Measurements from ENCODE around the gene UFD1.

The UFD1 gene, protein sequence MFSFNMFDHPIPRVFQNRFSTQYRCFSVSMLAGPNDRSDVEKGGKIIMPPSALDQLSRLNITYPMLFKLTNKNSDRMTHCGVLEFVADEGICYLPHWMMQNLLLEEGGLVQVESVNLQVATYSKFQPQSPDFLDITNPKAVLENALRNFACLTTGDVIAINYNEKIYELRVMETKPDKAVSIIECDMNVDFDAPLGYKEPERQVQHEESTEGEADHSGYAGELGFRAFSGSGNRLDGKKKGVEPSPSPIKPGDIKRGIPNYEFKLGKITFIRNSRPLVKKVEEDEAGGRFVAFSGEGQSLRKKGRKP

DNA sequence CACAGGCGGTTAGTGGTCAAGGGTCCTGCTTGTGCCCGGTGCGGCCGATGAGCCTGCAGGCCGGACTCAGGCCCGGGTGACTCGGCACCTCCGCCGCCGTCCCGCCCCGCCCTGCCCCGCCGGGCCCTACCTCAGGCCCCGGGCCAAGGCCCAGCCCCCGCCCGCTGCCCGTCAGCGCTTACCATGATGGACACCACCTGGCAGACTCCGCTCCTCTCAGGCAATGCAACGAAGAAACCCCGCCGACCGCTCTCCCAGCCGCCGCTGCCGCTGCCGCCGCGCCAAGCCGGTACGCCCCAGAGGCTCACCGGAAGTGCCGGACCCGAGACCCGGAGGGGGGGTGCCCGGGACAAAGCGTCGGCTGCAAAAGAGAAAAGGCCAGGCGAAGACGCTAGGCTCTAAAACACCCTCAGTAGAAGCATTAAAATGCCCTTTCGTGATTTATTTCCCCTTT, at the start of gene UFD1:
Gene UFD1 (minus strand): TSS at position 293 of the 454 bp plus-strand sequence. CDS start 108 bp downstream, at position 185.
- Histone ChIP-seq H3K27ac (ENCODE audit: low read length) (peak within 1 kb of the TSS; percentile 99), H3K36me3 (ENCODE audit: insufficient read depth, low read depth, low read length) (peaks cover 39% of the 10 kb centered on the region), H3K4me1 (ENCODE audit: insufficient read depth, low read length) (no peaks in the 10 kb centered on the region), H3K9ac (ENCODE audit: low read depth, low read length) (peak within 1 kb of the TSS; percentile 96), H3K9me3 (ENCODE audit: insufficient read depth, low read depth, low read length) (no peaks in the 10 kb centered on the region), H3K27me3 (ENCODE audit: insufficient read depth, low read length) (no peaks in the 10 kb centered on the region), H3K4me3 (ENCODE audit: low read length) (peak within 1 kb of the TSS; percentile 83)

DNA sequence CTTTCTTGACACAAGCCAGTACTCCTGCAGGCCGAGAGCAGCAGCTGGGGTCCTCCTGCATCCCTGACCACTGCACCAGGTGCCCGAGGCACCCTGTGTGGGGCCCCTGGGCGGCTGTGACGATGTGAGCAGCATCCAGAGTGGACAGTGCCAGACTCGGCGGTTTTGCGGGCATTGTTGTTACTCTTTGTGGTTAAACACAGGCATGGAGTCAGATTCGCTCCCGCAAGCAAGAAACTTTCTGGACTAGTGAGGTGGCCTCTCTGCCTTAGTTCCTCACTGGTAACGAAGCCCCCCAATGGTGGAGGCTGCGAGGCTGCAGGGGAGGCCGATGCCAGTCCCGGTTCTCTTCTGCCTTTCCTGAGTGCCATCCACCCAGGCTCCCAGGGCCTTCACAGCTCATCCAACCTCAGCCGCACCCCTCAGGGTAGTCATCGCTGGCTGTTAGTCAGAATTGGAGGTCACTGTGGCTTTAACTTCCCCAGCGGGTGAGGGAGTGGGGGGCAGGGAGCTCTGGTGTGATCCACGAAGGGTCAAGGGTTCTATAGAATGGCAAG, 48.9 kb upstream of the UFD1 start:
- peaks cover 38% of the 10 kb centered on the region for H3K27me3 ChIP-seq (ENCODE audit: insufficient read depth, low read length)
- no peak overlapping the region for H3K4me3 ChIP-seq (ENCODE audit: low read length)
- no peak overlapping the region for H3K9ac ChIP-seq (ENCODE audit: low read depth, low read length)
- H3K9me3 ChIP-seq (ENCODE audit: insufficient read depth, low read depth, low read length) = no peaks in the 10 kb centered on the region
- no peaks in the 10 kb centered on the region for H3K4me1 ChIP-seq (ENCODE audit: insufficient read depth, low read length)
- H3K36me3 ChIP-seq (ENCODE audit: insufficient read depth, low read depth, low read length) = no peaks in the 10 kb centered on the region
- H3K27ac ChIP-seq (ENCODE audit: low read length) = no peak overlapping the region

DNA sequence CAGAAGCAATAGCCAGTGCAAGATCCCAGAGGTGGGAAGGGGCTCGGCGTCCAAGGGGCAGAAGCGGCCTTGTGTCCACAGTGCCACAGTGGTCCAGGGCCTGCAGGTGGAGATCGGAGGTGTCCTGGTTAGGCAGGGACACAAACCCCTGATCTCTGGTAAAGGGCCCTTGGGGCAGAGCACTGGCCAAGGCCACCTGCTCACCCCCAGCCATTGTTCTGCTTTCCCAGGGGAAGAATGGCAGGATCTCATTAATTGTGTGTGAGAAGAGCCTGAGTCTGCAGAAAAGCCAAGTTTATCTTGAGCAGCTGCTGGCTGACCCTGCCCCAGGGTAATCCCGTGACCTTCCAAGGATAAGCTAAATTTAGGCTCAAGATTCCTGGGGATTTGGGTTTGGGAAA, 48.3 kb upstream of the UFD1 start:
- H3K9ac ChIP-seq (ENCODE audit: low read depth, low read length) = no peak overlapping the region
- no peak overlapping the region for H3K4me3 ChIP-seq (ENCODE audit: low read length)
- no peak overlapping the region for H3K27ac ChIP-seq (ENCODE audit: low read length)
- no peaks in the 10 kb centered on the region for H3K36me3 ChIP-seq (ENCODE audit: insufficient read depth, low read depth, low read length)
- H3K4me1 ChIP-seq (ENCODE audit: insufficient read depth, low read length) = no peaks in the 10 kb centered on the region
- H3K9me3 ChIP-seq (ENCODE audit: insufficient read depth, low read depth, low read length) = no peaks in the 10 kb centered on the region
- H3K27me3 ChIP-seq (ENCODE audit: insufficient read depth, low read length) = peaks cover 45% of the 10 kb centered on the region

DNA sequence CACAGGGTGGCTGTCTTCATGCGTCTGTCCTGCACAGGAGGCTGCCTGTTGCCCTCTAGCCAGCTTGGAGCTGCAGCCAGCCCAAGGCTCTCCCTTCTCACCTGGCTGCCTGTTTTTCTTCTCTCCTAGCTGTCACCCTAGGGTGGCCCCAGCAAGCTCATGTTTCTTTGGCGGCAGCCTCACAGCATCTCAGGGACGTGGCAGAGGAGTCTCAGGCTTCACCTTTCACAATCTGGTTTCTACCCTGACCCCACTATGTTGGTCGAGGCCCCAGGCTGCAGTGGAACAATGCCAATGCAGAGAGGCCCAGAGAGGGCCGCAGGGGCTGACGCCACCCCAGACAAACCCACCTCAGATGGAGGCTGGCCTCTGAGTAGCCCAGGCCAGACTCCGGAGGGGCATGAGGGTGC, 47.7 kb upstream of the UFD1 start:
- Histone ChIP-seq H3K9me3 (ENCODE audit: insufficient read depth, low read depth, low read length) (no peaks in the 10 kb centered on the region), H3K27me3 (ENCODE audit: insufficient read depth, low read length) (peaks cover 51% of the 10 kb centered on the region), H3K9ac (ENCODE audit: low read depth, low read length) (no peak overlapping the region), H3K27ac (ENCODE audit: low read length) (no peak overlapping the region), H3K4me3 (ENCODE audit: low read length) (no peak overlapping the region), H3K4me1 (ENCODE audit: insufficient read depth, low read length) (no peaks in the 10 kb centered on the region), H3K36me3 (ENCODE audit: insufficient read depth, low read depth, low read length) (no peaks in the 10 kb centered on the region)

DNA sequence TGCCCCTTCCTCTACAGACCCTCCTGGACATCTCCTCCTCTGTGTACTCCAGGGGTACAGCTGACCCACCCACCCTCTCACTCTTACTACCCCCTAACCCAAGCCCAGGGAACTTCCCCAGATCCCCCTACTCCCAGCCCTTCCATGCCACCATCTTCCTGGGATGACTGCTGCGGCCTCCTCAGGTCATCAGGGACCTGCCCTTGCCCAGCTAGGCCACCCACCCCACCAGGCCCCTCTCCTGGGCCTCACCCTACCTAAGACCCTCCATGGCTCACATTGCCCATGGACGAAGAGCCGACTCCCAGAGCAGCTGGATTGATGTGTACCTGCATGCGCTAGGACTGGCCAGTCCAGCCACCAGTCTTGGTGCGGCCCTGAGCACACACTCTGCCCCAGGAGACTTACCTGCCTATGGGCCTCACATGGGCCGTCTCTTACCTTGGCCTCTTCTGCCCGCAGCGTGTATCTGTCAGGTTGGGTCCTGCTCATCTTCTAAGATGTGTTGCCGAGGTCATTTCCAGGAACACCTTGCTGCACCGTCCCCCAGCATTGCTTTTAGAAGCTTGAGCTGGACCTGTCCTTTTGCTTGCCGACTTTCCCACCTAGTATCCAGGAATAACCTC, 47.2 kb upstream of the UFD1 start:
- Histone ChIP-seq H3K27me3 (ENCODE audit: insufficient read depth, low read length) (peaks cover 53% of the 10 kb centered on the region), H3K27ac (ENCODE audit: low read length) (no peak overlapping the region)

DNA sequence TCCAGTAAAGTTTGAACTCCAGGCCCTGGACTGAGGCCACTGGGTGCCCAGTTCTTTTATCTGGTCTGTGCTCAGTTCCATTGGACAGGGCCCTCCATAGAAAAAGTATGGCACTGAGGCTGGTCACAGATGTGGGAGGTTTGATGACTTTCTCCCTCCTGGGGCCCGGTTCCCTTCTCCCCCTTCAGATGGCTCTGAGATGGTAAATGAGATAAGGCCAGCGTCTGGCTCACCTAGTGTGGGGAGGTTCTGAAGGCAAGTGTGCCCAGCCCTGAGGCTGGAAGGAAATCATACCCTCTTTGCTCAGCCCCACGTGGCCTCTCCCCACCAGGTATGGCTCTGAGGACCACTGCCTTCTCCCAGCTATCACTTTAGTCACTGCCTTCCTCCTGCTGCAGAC, 46.7 kb upstream of the UFD1 start:
- Histone ChIP-seq H3K4me3 (ENCODE audit: low read length) (no peak overlapping the region), H3K4me1 (ENCODE audit: insufficient read depth, low read length) (no peaks in the 10 kb centered on the region), H3K27me3 (ENCODE audit: insufficient read depth, low read length) (peaks cover 53% of the 10 kb centered on the region), H3K9me3 (ENCODE audit: insufficient read depth, low read depth, low read length) (no peaks in the 10 kb centered on the region), H3K9ac (ENCODE audit: low read depth, low read length) (no peak overlapping the region), H3K36me3 (ENCODE audit: insufficient read depth, low read depth, low read length) (no peaks in the 10 kb centered on the region), H3K27ac (ENCODE audit: low read length) (no peak overlapping the region)

More for the DNA sequence above, 47.2 kb upstream of the UFD1 start:
- Histone ChIP-seq H3K4me1 (ENCODE audit: insufficient read depth, low read length) (no peaks in the 10 kb centered on the region), H3K9ac (ENCODE audit: low read depth, low read length) (no peak overlapping the region), H3K9me3 (ENCODE audit: insufficient read depth, low read depth, low read length) (no peaks in the 10 kb centered on the region), H3K36me3 (ENCODE audit: insufficient read depth, low read depth, low read length) (no peaks in the 10 kb centered on the region), H3K4me3 (ENCODE audit: low read length) (no peak overlapping the region)

DNA sequence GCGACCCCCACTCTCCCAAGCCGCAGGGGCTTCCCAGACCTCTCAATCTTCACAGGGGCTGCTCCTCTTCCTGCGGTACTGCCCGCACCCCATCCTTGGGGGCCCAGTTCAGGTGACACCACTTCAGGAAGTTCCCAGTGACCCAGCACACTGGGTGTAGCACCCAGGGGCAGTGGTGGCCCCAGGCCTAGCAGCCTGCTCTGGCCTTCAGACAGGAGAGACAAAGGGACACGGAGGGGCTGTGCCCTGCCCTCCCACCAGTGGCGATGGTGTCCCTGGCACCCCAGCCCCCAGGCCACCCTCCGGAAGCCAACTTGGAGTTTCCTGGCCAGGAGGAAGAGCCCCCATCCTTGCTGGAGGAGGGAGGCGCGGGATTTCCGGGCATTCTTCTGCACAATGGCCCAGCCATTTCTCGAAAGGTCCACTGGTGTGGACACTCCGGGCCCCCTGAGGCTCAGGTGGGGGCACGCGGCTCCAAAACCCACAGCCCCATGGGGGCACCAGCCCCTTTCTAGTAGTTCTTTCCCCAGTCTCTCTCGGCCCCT, 46.2 kb upstream of the UFD1 start:
- no peaks in the 10 kb centered on the region for H3K9me3 ChIP-seq (ENCODE audit: insufficient read depth, low read depth, low read length)
- peaks cover 53% of the 10 kb centered on the region for H3K27me3 ChIP-seq (ENCODE audit: insufficient read depth, low read length)
- H3K9ac ChIP-seq (ENCODE audit: low read depth, low read length) = no peak overlapping the region
- peak overlapping the region; percentile 66; the same call in 1 of the 2 replicates for H3K4me3 ChIP-seq (ENCODE audit: low read length)
- no peaks in the 10 kb centered on the region for H3K36me3 ChIP-seq (ENCODE audit: insufficient read depth, low read depth, low read length)
- H3K27ac ChIP-seq (ENCODE audit: low read length) = no peak overlapping the region
- H3K4me1 ChIP-seq (ENCODE audit: insufficient read depth, low read length) = no peaks in the 10 kb centered on the region

DNA sequence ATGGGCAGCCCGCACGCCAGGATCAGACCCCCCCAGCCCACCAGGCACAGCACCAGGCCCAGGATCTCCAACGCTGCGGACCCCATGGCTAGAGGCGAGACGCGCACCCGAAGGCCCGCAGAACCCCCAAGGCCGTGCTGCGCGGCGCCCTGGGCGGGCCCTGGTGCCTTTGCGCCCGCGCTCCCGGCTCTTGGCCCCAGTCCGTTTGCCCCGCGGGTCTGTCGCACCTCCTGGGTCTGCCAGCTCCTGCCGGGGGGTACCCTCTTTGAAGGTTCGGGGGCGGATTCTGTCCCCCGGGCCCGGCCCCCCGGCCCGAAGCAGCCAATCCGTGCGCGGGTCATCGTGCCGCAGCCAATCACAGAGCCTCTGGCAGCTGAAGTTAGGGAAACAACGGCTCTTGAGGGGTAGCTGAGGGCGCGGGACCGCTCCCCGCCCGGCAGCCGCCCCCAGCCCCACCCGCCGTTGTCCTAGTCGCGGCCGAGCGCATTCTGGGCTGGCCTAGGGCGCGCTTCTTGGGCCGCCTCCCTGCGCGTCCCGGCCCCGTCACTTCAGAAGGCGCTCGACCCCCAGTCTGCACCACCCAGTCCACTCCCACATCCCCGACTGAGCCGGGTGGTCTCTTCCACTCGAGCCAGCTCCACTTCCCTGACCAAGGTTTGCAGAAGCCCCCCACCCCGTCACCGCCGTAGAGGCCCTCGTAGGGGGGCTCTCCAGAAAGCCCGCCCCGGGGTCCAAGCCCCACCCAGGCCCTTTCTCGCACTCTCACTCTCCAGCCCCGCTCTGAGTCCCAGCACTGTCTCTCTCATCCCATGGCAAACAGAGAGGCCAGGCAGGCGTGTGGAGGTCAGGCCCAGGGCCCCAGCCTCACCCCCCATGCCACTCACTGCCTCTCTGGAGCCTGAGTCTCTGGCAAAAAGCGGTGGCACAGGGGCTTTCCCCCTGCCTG, 45.5 kb upstream of the UFD1 start, which contains the start of gene CLDN5:
Gene CLDN5 (minus strand): TSS at position 241 of the 946 bp plus-strand sequence. CDS start 155 bp downstream, at position 86.
- Histone ChIP-seq H3K9me3 (ENCODE audit: insufficient read depth, low read depth, low read length) (no peaks in the 10 kb centered on the region), H3K36me3 (ENCODE audit: insufficient read depth, low read depth, low read length) (no peaks in the 10 kb centered on the region), H3K27me3 (ENCODE audit: insufficient read depth, low read length) (peaks cover 53% of the 10 kb centered on the region), H3K27ac (ENCODE audit: low read length) (no peak within 1 kb of the TSS), H3K4me1 (ENCODE audit: insufficient read depth, low read length) (no peaks in the 10 kb centered on the region), H3K4me3 (ENCODE audit: low read length) (peak within 1 kb of the TSS; percentile 66), H3K9ac (ENCODE audit: low read depth, low read length) (no peak within 1 kb of the TSS)

DNA sequence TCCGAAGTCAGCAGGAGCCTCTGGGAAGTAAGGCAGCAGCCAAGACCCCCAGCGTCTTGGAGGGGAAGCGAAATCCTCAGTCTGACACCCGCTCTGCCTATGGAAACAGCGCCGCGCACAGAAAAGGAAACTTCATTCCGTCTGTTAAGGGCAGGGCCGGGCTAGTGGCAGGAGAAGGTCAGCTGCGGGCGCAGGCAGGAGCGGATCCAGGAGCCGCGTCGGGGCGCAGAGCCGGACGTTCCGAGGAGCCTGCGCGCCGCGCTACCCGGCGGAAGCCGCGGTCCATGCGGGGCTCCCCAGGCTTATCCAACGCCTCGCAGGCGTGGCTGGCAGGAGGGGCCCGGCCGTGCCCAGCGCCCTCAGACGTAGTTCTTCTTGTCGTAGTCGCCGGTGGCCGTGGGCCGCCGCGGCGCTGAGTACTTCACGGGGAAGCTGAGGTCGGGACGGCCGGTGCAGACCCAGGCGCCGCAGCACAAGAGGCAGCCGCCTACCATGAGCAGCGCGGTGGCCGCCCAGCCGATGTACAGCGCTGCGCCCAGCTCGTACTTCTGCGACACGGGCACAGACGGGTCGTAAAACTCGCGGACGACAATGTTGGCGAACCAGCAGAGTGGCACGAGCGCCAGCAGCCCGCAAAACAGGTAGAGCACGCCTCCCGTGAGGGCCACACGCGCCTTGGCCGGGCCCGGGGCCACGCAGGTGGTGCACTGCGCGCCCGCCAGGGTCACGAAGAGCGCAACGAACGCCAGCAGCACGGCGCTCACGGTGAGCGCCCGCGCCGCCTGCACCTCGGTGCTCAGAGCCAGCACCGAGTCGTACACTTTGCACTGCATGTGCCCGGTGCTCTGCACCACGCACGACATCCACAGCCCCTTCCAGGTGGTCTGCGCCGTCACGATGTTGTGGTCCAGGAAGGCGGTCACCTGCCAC, 44.5 kb upstream of the UFD1 start:
- Histone ChIP-seq H3K27me3 (ENCODE audit: insufficient read depth, low read length) (peaks cover 53% of the 10 kb centered on the region), H3K9ac (ENCODE audit: low read depth, low read length) (no peak overlapping the region), H3K27ac (ENCODE audit: low read length) (no peak overlapping the region), H3K9me3 (ENCODE audit: insufficient read depth, low read depth, low read length) (no peaks in the 10 kb centered on the region), H3K36me3 (ENCODE audit: insufficient read depth, low read depth, low read length) (no peaks in the 10 kb centered on the region), H3K4me3 (ENCODE audit: low read length) (peak overlapping the region; percentile 66), H3K4me1 (ENCODE audit: insufficient read depth, low read length) (no peaks in the 10 kb centered on the region)

DNA sequence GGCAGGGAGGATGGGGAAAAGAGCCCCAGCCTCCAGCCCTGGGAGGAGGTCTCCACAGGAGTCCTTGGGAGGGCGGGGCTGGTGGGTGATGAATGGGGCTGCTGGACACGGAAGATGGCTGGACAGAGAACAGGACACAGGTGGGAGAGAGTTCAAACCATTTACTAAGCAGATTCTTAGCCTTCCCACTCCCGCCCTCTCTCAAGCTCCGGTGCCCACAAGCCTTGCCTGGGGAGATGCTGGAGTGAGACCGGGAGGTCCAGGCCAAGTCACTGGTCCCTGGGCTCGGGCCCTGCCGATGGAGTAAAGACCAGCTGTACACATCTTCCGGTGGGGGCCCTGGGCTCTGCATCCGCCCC, 43.9 kb upstream of the UFD1 start:
- H3K27me3 ChIP-seq (ENCODE audit: insufficient read depth, low read length) = peaks cover 53% of the 10 kb centered on the region
- no peak overlapping the region for H3K9ac ChIP-seq (ENCODE audit: low read depth, low read length)
- H3K4me3 ChIP-seq (ENCODE audit: low read length) = peak overlapping the region; percentile 66; the same call in 1 of the 2 replicates
- no peak overlapping the region for H3K27ac ChIP-seq (ENCODE audit: low read length)
- H3K36me3 ChIP-seq (ENCODE audit: insufficient read depth, low read depth, low read length) = no peaks in the 10 kb centered on the region
- H3K9me3 ChIP-seq (ENCODE audit: insufficient read depth, low read depth, low read length) = no peaks in the 10 kb centered on the region
- no peaks in the 10 kb centered on the region for H3K4me1 ChIP-seq (ENCODE audit: insufficient read depth, low read length)
